AG04449 (cell line): Measurements from ENCODE around the gene RBFOX1.

ENCODE experiments used
- CTCF ChIA-PET: fragments of 350-600 bp; formaldehyde crosslinking; extraction: SDS; loops from one replicate; lab custom pipeline; 2021; ENCODE audit warnings: antibody characterized with exemption; lab: Yijun Ruan, JAX
- POLR2A ChIA-PET: fragments of 400-600, 350-600 bp; formaldehyde crosslinking; extraction: SDS; loops from one replicate; lab custom pipeline; 2020; ENCODE audit warnings: antibody characterized with exemption, inconsistent platforms; lab: Yijun Ruan, JAX
- DNase-seq: peaks from one replicate; pipeline ENCODE4 v3.0.0-alpha.2; 2010; ENCODE audit warnings: low read depth, low spot score
- H3K4me3 ChIP-seq: 2 replicates; pipeline ENCODE4 v1.5.1; 2011; ENCODE audit warnings: low read depth, mild to moderate bottlenecking, control low read depth, low read length
- TF ChIP-seq, protein P1 (sequence below): IDR thresholded peaks from one replicate; pipeline ENCODE4 v1.5.1; 2011; ENCODE audit warnings: mild to moderate bottlenecking, moderate library complexity, low read length, control low read depth, inconsistent platforms; ENCODE audit not compliant: insufficient read depth; ENCODE audit errors: missing control alignments

Gene RBFOX1

GRCh38 chr16:7324321-7324720 is 8.3 kb upstream of the RBFOX1 start:
- POLR2A ChIA-PET: no interaction called here
- TF ChIP-seq, protein P1, sequence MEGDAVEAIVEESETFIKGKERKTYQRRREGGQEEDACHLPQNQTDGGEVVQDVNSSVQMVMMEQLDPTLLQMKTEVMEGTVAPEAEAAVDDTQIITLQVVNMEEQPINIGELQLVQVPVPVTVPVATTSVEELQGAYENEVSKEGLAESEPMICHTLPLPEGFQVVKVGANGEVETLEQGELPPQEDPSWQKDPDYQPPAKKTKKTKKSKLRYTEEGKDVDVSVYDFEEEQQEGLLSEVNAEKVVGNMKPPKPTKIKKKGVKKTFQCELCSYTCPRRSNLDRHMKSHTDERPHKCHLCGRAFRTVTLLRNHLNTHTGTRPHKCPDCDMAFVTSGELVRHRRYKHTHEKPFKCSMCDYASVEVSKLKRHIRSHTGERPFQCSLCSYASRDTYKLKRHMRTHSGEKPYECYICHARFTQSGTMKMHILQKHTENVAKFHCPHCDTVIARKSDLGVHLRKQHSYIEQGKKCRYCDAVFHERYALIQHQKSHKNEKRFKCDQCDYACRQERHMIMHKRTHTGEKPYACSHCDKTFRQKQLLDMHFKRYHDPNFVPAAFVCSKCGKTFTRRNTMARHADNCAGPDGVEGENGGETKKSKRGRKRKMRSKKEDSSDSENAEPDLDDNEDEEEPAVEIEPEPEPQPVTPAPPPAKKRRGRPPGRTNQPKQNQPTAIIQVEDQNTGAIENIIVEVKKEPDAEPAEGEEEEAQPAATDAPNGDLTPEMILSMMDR: no peak
- DNase-seq: no peak
- CTCF ChIA-PET: no interaction called here
- H3K4me3 ChIP-seq: no peak overlapping the region

DNA sequence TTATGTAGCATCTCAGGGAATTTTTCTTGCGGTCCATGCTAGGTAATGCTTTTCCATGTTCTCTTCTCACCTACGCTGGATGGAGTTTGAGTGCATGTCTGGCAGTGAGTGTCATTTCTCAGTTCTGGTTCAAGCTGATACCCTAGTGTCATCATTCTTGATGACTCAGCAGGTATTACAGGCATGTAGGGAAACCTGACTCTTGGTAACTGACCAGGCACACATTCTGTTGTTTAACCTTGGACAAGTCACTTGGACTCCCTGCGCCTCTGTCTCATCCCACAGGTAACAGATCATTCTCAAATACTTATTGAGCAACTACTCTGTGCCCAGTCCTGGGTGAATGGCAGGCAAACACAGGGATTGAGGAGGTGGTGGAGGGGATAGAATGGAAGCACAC is 6.8 kb upstream of the RBFOX1 start:
- H3K4me3 ChIP-seq: no peak overlapping the region
- CTCF ChIA-PET: no interaction called here
- no peak for DNase-seq
- POLR2A ChIA-PET: no interaction called here
- TF ChIP-seq, protein P1: no peak

GRCh38 chr16:7330709-7331108 is 1.9 kb upstream of the RBFOX1 start:
- no peak overlapping the region for H3K4me3 ChIP-seq
- ChIA-PET POLR2A (no interaction called here), CTCF (no interaction called here)
- DNase-seq: no peak
- TF ChIP-seq, protein P1: no peak

DNA sequence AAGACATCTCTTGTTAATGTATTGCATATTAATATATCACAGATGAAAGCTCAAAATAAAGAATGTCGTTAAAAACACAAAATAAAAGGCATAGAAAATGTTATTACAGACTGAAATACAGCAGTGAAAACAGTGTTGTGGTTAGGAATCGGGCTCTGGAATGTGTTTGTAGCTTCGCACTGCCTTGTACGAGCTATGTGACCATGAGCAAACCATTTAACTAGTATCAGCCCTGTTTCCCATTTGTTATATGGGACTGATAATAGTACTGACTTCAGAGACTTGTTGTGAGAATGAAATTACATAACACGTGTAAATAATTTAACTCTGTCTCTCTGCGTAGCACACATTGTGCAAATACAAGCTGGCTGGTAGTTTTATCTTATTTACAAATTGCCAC is 648 bp upstream of the RBFOX1 start:
- no peak for DNase-seq
- ChIA-PET CTCF (no interaction called here), POLR2A (no interaction called here)
- H3K4me3 ChIP-seq: no peak overlapping the region
- TF ChIP-seq, protein P1: no peak

DNA sequence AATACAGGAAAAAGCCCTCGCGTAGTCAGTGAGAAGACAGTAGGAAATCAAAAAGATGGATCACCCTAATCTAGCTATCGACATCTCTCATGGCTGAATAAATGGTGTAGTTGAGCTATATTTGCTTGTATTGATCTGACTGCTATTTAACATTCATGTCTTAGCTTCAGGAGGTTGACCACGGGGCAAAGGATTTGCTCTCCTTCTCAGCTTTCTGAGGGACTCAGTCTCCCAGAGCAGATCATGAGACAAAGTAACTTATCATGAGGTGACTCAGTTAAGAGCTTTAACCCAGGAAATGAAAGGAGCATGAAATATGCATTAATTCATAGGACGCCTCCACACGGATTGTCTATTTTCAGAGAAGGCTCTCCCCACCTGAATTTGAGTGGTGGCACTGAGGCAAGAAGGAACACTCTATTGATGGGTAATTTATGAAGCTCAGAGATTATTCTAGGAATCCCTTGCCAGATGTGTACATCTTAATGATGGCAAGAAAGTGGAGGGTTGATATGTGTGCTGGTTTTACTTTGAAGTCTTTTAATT is 608 bp downstream of the RBFOX1 start:
- TF ChIP-seq, protein P1: no peak
- POLR2A ChIA-PET: no interaction called here
- DNase-seq: no peak
- H3K4me3 ChIP-seq: no peak overlapping the region
- CTCF ChIA-PET: no interaction called here

- DNase-seq: no peak
- ChIA-PET POLR2A (no interaction called here), CTCF (no interaction called here)
- no peak overlapping the region for H3K4me3 ChIP-seq
- TF ChIP-seq, protein P1: no peak
These were observed 2.3 kb downstream of the RBFOX1 start for GRCh38 chr16:7334801-7335560.
